NCI-H128 (cell line): Measurements from ENCODE around the gene SUGP1.

Experiments
- DNase-seq: peaks from one replicate; lab custom pipeline; 2025; ENCODE audit not compliant: unreplicated experiment; lab: John Stamatoyannopoulos, UW

SUGP1 gene

GRCh38 chr19:19304186-19304965 is 15.9 kb downstream of the SUGP1 start:
- DNase-seq, result no peak

GRCh38 chr19:19303411-19303810 is 16.9 kb downstream of the SUGP1 start:
- no peak for DNase-seq

GRCh38 chr19:19300613-19301012 is 19.7 kb downstream of the SUGP1 start:
- no peak for DNase-seq

GRCh38 chr19:19297759-19298158 is 22.6 kb downstream of the SUGP1 start:
- no peak for DNase-seq

- no peak for DNase-seq
Observed at GRCh38 chr19:19296953-19297689, 23.2 kb downstream of the SUGP1 start.

GRCh38 chr19:19294914-19295313 is 25.4 kb downstream of the SUGP1 start:
- no peak for DNase-seq

- DNase-seq, result no peak
Observed at GRCh38 chr19:19292607-19293006, 27.7 kb downstream of the SUGP1 start.

- no peak for DNase-seq
Observed at GRCh38 chr19:19285686-19286085, 34.6 kb downstream of the SUGP1 start.

- DNase-seq, result no peak
Observed at GRCh38 chr19:19280561-19280960, 39.7 kb downstream of the SUGP1 start.

GRCh38 chr19:19279853-19280252 is 40.5 kb downstream of the SUGP1 start:
- no peak for DNase-seq

GRCh38 chr19:19279062-19279612 is 41.2 kb downstream of the SUGP1 start:
- DNase-seq, result no peak

- no peak for DNase-seq
Observed at GRCh38 chr19:19278315-19278714, 42.0 kb downstream of the SUGP1 start.

GRCh38 chr19:19276851-19277250 is 43.5 kb downstream of the SUGP1 start:
- DNase-seq, result no peak

- DNase-seq, result no peak
Observed at GRCh38 chr19:19276386-19276785, 43.9 kb downstream of the SUGP1 start.

- no peak for DNase-seq
Observed at GRCh38 chr19:19274716-19275565, 45.4 kb downstream of the SUGP1 start.

- DNase-seq, result no peak
Observed at GRCh38 chr19:19274146-19274545, 46.2 kb downstream of the SUGP1 start.

- no peak for DNase-seq
Observed at GRCh38 chr19:19271828-19272599, 48.3 kb downstream of the SUGP1 start.

GRCh38 chr19:19270749-19271571 is 49.3 kb downstream of the SUGP1 start:
- no peak for DNase-seq

GRCh38 chr19:19269952-19270694 is 50.2 kb downstream of the SUGP1 start:
- no peak for DNase-seq
